OCI-LY3 (cell line): ENCODE measurements around the gene BRSK1.

Source experiments
- EZH2phosphoT487 ChIP-seq: fragments of 200-600 bp; shearing (Covaris generic); IDR thresholded peaks from 2 replicates; pipeline ENCODE4 v1.6.1; 2018; ENCODE audit warnings: antibody characterized with exemption, mixed run types, low read depth
- TF ChIP-seq, protein P1 (sequence below): fragments of 200-600, 300-600 bp; sonication (generic); IDR thresholded peaks from 2 replicates; pipeline ENCODE4 v1.5.1; 2014; ENCODE audit warnings: antibody characterized with exemption, low read length, low read depth

DNA sequence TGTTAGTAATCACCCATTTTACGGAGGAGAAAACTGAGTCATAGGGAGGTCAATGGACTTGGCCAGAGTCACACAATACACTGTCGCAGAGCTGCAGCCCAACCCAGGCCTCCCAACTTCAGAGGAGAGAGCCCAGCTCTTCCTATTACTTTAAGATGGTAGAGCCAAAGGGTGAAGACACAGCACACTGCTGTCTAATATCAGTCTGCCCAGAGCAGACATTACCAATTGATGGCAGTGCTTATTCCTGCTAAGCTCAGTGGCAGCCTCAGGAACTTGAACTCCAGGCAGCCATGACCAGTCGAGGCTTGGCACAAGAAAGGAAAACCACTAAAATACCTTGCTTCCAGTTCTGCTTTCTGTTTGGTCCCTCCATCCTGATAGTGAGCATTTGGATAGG is 22.9 kb downstream of the BRSK1 start:
- TF ChIP-seq, protein P1, sequence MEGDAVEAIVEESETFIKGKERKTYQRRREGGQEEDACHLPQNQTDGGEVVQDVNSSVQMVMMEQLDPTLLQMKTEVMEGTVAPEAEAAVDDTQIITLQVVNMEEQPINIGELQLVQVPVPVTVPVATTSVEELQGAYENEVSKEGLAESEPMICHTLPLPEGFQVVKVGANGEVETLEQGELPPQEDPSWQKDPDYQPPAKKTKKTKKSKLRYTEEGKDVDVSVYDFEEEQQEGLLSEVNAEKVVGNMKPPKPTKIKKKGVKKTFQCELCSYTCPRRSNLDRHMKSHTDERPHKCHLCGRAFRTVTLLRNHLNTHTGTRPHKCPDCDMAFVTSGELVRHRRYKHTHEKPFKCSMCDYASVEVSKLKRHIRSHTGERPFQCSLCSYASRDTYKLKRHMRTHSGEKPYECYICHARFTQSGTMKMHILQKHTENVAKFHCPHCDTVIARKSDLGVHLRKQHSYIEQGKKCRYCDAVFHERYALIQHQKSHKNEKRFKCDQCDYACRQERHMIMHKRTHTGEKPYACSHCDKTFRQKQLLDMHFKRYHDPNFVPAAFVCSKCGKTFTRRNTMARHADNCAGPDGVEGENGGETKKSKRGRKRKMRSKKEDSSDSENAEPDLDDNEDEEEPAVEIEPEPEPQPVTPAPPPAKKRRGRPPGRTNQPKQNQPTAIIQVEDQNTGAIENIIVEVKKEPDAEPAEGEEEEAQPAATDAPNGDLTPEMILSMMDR = no peak
- no peak for TF ChIP-seq EZH2phosphoT487
